Activated CD4-positive, alpha-beta T cell treated with anti-CD3 and anti-CD28 coated beads, Interleukin-2, Interleukin-6, amounts not matched to agents 100 ng/mL and 50 ng/mL, durations not matched to agents 16 hours and 8 hours (primary cell): ENCODE data around the gene RAD51D.
"Not testable (repeated sequence)": the region's sequence is repeated elsewhere in the genome, so short reads cannot be mapped to it uniquely, and the experiment has no call there.

Source experiments
- DNase-seq: peaks from one replicate; pipeline ENCODE4 v3.0.0-alpha.2; 2020

RAD51D gene

DNA sequence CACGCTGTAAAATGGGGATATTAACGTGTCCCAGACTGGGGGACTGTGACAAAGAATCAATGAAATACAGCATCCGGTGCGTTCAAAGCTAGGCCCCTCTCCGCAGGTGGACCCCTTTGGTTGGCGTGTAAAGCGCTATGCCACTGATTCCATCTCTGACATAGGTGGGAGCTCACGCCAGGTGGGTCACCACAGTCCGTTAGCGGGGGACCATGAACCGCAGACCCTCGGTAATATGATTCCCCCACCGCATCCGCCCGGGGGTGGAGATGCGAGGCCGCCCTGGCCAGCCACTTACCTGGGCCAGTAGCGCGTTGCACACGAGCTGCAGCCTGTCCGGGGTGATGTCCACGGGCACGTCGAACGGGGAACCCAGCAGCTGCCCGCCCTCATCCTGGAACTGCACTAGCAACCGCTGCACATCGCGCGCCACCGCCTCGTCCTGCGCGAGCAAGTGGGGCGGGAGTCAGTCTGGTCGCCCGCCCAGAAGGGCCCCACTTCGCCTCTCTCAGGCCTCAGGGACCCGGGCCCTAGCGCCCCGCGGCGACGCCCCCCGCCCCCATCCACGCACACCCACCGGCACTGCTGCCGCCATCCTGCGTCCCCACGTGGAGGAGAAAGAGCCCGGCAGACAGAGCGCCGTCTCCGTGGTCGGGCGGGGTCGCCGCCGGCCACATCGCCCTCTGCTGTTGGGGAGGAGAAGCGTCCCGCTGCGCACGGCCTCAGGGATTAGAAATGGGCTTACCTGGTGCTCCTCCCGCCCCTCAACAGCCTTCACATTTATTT, 22.2 kb upstream of the RAD51D start, which contains the start of gene NLE1:
NLE1 (minus strand) TSS at position 623 of the 786 bp plus-strand sequence; CDS start at position 595, 28 bp downstream.
- peak; percentile 94 for DNase-seq

DNA sequence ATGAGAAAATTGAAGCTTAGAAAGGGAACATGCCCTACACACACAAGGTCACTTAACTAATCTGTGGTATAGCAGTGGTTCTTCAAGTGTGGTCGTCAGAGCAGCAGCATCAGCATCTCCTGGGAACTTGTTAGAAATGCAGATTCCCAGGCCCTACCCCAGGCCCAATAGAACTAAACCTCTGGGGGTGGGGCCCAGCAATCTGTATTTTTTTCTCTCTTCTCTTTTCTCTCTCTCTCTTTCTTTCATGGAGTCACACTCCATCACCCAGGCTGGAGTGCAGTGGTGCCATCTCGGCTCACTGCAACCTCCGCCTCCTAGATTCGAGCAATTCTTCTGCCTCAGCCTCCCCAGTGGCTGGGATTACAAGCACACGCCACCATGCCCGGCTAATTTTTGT, 18.6 kb upstream of the RAD51D start:
- DNase-seq = no peak

DNA sequence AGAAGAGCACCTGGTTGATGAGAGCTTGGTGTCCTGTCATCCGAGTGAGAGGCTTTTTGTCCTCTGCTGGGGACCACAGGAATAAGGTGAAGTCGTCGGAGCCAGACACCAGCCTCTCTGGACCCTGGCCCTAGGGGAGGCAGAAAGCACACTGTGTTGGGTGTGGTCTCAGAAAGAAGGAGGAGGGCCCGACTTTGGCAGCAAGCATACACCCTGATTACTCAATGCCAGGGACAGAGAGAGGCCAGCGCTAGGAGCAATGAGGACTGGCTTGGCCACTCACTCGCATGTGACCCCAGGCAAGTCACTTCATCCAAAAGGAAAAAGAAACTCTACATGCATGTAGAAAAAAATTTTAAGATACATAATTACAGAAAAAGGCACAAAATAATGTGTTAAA, 15.7 kb upstream of the RAD51D start:
- no peak for DNase-seq

DNA sequence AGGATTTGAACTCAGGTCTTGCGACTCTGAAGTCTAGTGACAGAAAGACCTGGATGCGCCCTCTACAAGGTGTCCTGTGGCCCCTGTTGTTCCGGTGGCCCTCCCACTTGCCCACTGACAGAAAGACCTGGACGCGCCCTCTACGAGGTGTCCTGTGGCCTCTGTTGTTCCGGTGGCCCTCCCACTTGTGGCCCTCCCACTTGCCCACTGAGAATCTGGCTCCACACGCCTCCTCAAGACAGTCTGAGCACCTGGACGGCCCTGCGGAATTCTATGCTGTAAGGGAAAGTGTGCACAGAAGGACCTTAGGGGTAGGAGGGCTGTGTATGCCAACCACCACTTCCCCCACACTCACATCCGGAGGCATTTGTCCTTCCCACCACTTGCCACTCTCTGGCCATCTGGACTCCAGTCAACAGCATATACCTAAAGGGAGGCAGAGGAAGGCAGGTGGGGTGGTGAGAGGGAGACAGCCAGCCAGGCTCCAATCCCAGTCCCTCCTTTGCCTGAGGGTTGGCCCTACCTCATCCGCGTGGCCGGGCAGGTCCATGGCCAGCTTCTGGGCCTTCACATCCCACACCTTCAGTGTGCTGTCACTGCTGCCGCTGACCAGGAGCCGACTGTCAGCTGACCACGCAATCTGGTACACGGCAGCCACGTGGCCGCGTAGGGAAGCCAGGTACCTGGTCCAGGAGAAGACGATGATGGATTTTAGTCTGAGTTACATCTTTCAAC, 13.3 kb upstream of the RAD51D start:
- DNase-seq = no peak

DNA sequence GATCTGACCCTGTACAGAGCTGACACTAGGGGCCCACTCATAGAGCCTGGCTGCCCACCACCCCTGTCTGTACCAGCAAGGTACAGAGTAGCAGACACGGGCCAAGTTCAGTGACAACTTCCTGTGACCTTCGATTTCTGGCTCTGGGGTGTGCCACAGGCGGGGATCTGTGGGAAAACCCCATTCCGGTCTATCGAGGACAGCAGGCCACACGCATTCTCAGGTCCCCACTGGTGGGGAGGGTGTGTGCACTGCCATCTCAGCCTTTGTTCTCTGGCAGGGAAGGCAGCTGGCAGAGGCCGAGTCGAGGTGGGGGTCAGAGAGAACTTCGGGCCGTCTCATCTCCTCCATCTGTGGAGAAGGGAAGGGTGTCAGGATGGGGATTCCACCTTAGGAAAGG, 12.4 kb upstream of the RAD51D start:
- no peak for DNase-seq

DNA sequence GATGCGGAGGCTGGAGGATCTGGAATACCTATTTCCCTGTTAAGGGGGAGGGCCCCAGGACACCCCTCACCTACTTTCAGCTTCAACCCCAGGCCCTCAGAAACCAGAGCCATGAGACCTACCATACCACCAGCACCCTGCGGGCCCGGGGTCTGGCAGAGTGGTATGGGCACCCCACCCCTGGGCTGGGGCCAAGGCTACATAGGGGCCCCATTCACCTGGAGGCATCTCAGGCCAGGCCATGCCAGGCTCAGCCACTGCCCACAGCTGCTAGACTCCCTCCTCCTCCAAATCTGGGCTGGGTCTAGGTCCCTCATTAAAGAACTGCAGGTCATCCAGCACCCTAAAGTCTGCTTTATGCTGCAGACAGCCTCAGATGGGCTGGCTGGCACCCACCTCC, 10.7 kb upstream of the RAD51D start:
- DNase-seq = no peak

DNA sequence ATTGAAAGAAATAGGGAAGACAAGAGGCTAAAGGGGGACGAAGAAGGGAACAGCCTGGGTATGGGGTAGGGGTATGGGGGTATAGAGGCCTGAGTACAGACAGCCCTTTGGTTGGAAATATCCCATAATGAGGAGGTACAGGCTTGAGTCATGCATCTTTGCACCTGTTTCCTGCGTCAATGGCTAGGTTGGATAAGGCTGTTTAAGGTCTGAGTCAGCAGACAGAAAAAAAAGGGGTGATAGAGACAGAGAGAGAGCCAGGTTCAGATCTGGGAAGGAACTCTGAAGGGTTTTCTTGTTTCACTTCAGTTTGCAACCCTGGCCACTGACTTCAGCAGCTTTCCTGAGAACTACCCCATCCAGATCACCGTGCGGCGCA, 10.3 kb upstream of the RAD51D start:
- peak; percentile 30 for DNase-seq

DNA sequence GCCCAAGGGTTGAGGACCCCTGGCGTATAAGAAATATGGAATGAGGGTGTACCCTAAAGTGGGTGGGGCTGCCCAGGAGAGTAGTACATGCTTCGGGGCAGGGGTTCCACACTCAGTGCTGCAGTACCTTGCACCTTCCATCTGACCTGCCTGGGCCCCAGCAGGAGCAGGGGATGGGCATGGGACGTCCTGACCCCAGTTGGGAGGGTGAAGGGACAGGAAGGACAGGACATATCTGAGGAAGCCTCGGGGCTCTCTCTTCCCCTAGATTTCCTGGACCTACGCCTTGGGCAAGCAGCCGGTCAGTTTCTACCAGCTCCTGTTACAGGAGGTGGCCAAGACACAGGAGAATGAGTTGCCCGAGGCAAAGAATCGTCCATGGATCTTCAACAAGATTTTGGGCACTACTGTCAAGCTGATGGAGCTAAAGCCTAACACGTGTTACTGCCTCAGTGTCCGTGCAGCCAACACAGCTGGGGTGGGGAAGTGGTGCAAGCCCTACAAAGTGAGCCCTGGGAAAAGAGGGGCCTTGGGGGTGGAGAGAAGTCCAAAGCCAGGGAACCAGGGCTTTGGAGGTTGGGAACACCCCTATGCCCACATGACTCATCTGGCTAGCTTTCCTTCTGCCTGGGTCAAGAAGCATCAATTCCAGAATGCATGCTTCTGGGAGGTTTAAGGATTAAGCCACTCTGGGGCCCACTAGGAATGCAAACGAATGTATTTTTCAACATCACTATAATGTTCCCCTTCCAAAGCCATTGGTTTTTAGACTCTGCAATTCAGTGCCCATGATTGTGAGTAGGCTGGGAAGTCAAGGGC, 9.7 kb upstream of the RAD51D start:
- DNase-seq = no peak

DNA sequence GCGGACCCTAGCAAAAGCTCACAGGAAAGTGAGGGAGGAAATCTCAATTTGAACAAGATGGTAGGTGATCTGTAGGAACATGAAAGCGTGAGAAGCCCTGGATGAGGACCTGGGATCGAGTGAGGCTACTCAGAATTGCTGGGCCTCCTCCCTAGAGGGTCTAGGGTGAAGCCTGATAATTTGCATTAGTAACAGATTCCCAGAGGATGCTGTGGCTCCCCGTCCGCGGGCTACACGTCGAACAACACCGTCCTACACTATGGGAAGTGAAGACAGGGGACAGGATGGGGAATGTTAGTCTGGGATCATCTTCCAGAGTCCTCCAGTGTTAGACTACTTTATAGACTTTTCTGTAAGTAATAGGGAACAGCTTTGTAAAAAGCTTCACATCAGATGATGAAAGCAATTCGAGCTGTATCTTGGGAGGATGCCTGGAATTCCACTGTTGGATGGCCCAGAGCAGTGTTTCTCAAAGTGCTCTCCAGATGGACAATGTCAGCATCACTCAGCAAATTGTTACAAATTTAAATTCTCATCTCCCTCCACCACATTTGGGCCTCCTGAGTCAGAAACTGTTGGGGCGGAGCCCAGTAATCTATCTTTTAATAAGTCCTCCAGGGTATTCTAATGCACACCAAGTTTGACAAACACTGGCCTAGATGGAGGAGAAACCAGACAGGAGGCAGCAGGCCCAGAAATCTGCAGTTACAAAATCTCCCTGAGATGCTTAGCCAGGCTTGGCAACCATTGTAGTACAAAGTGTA, 8.3 kb upstream of the RAD51D start:
- no peak for DNase-seq

DNA sequence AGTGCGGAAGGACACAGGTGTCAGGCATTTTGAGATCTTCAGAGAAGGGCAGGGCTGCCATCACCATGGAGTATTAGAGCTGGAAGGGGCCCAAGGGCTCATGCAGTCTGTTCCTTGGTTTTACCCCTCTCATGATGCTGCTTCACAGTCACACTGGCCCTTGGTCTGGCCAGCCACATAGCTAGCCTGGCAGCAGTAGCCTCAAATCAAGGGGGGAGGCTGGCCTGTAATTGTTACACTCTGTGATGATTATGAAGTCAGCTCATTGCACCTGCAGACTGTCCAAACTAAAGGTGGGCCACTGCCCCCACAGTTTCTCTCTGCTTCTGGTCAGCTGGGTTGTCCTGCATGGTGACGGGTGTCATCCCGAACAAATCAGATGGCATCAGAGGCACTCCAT, 1.7 kb upstream of the RAD51D start, which contains the start of gene FNDC8:
FNDC8 (plus strand) TSS at position 301 of the 400 bp plus-strand sequence; CDS start at position 380, 79 bp downstream.
- no peak for DNase-seq

DNA sequence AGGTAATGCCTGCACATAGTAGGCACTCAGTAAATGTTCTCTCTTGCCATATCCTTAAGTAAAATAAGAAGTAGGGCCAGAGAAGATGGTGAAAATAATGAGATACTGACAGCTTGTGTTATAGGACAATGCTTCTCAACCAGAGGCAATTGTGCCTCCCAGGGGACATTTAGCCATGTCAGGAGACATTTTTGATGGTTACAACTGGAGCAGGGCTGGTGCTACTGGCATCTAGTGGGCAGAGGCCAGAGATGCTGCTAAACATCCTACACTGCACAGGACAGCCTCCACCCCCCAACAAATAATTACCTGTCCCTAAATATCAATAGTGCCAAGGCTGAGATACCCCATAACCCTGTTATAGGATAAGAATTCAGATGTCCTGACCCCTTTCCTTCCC, 1.7 kb downstream of the RAD51D start:
- DNase-seq = peak; percentile 67

DNA sequence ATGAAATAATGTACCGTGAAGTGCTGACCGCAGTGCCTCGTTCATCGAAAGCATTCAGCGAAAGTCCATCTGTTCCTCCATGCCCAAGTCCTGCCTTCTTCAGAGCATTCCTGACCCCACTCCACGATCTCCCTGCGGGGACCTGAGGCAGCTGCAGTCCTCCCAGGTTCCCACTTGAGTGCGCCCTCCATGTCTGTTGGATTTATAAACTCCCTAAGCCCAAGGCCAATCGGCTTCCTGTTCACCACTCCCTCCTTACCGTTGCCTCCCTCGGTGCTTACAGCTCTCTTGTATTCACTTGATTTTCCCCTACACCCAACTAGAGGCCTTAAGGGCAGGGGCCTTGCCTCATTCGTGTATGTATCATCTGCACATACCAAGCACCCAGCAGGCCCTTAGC, 2.8 kb downstream of the RAD51D start:
- no peak for DNase-seq

DNA sequence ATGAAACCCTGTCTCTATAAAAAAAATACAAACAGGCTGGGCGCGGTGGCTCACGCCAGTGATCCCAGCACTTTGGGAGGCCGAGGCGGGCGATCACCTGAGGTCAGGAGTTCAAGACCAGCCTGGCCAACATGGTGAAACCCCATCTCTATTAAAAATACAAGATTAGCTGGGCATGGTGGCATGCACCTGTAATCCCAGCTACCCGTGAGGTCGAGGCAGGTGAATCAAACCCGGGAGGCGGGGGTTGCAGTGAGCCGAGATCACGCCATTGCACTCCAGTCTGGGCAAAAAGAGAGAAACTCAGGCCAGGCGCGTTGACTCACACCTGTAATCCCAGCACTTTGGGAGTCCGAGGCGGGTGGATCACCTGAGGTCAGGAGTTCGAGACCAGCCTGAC, 8.9 kb downstream of the RAD51D start:
- not testable (repeated sequence) for DNase-seq

DNA sequence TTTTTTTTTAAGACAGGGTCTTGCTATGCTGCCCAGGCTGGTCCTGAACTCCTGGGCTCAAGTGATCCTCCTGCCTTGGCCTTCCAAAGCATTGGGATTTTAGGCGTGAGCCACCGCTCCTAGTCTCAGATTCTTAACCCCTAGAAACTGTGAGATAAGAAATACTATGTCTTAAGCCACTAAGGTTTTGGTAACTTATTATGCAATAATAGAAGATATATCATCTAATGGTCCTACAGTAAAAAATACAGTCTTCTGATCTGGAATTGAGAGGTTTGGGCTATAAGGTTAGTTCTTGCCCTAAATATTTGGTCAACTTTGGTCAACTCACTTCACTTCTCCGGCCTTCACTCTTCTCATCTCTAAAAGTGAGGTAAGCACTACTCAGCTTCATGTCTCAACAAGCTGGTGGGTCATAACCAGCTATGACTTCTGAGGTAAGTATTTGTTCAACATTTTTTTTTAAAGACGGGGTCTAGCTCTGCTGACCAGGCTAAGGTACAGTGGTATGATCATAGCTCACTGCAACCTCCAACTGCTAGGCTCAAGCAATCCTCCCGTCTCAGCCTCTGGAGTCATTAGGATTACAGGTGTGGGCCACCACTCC, 14.7 kb downstream of the RAD51D start:
- no peak for DNase-seq

DNA sequence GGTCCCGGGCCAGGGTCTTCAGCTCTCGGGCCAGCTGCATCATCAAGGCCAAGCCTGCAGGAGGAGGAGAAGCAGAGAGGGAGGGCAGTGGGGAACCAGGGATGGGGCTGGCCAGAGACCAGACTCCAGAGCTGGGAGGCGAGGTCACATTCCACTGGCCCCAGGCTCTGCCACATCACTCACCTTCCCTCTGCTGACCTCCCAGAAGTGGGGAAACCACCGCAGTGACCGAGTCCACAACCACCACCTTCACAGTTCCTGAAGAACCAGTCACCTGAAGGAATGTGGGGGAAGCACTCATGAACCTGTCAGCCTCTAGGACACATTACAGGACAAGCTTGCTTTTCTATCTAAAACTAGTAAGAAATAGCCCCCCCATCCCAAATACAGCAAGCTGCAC, 16.4 kb downstream of the RAD51D start:
- no peak for DNase-seq

DNA sequence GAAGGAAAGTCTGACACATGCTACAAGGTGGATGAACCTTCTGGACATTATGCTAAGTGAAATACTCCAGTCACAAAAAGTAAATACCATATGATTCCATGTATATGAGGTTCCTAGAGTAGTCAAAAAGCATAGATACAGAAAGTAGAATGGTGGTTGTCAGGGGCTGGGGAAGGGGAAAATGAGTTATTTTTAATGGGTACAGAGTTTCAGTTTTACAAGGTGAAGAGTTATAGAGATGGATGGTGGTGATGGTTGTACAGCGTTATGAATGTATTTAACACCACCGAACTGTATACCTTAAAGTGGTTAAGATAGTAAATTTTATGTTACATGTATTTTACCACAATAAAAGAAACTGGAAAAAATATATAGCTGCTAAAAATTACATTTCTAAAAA, 17.9 kb downstream of the RAD51D start:
- DNase-seq = no peak

DNA sequence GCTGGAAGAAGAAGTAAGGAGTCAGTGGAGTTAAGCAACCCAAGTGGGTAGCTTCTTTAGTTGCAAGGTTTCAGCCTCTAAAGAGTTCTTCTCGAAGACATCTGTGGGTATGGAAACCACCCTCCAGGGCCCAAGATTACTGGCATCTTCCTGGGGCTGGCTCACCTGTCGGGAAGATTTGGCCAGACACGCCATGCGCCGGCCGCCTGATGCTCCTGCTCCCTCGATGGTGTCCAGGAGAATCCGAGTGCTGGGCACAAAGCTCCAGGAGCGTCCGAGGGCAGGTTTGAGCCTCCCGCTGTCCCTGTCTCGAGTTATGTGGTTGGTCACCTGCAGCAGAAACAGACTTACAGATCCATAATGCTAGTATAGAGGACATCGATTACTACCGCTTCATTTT, 18.6 kb downstream of the RAD51D start:
- no peak for DNase-seq

DNA sequence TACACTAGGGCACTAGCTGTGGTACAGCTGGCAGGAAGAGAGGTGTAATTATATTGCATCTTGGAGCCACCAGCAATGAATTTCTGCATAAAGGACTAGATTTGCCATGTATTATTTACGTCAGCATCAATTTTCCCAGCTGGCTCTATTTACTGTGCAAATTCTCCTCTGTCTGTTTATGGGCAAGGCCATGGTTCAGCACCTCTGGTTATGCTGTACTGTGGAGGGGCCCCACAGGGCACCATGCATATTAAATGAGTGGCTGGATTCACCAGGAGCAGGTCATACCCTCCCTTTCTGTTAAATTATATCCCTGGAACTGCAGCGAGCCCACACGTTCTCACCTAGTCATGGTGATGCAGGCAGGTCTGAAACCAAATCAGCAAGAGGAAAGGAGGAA, 19.8 kb downstream of the RAD51D start:
- DNase-seq = no peak

DNA sequence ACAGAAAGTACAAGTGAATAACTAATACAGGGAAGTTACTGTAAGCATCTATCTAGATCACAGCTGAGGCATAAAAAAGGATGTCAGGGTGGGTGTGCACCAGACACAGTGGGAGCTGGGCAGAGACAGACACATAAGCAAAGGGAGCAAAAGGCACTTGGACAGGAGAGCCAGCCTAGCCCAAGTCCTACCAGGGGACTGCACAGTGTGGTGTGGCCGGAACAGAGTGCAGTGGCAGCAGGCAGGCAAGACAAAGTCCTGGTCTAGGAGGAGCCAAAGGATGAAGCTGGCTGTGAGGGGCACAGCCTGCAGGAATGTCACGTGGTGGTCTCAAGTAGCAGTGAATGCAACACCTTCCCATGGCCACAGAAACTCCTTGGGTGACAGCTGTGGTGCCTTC, 21.9 kb downstream of the RAD51D start:
- DNase-seq = no peak

DNA sequence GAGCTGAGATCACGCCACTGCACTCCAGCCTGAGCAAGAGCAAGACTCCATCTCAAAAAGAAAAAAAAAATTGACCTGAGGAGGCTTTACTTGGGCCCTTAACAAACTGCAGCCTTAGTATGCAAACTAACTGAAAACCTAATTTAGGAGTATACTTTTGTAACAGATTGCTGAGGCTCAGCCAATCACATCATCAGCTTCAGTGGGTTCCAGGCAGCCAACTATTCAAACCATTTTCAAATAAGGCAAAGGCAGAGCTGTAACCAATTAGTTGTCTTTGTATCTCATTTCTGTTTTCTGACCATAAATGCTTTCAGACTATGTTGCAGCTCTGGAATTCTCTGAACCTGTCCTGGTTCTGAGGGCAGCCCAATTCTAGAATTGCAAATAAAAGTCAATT, 23.9 kb downstream of the RAD51D start:
- DNase-seq = no peak

DNA sequence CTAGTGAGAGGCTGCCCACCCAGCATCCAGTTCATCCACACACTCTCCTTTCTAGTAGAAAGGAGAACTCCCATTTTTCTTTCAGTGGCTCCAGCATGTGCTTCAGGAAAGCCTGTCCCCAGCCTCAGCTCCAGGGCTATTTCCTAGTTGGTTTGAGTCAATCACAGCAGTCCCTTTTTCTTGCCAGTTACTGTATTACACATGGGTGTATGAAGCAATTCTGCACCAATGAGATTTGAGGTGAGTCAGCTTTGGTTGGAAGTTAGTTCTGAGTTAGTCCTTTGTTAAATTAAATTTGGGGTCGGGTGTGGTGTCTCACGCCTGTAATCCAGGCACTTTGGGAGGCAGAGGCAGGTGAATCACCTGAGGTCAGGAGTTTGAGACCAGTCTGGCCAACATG, 24.8 kb downstream of the RAD51D start:
- DNase-seq = no peak

DNA sequence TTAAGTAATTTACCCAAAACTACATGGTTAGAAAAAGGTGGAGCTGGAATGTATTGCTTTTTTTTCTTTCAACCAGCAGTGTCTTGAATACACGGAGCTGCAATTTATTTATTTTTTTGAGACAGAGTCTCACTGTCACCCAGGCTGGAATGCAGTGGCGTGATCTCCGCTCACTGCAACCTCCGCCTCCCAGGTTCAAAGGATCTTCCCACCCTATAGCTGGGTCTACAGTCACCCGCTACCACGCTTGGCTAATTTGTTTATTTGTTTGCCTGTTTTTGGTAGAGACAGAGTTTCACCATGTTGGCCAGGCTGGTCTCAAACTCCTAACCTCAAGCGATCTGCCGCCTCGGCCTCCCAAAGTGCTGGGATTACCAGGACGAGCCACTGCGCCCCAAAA, 29.0 kb downstream of the RAD51D start:
- not testable (repeated sequence) for DNase-seq
